Measurements from ENCODE around the gene LZTFL1.
"Not testable (repeated sequence)": the region's sequence is repeated elsewhere in the genome, so short reads cannot be mapped to it uniquely, and the experiment has no call there.

LZTFL1 gene

DNA sequence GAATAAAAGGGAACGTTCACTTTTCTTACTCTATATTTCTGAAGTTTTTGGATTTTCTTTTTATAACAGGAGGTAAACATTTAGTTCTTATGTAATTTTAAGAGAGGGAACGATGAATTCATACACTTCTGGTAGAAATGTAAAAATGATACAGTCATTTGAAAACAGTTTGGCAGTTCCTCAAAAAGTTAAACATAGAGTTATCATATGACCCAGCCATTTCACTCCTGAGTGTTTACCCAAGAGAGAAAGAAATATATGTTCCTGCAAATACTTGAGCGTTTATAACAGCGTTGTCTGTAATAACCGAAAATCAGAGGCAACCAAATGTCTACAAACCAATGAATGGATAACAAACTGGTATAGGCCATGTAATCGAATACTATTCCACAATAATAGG, 23.6 kb upstream of the LZTFL1 start:
- DNase-seq (ENCODE audit: low read depth in 1 of 2, low spot score in 1 of 2), result no peak

DNA sequence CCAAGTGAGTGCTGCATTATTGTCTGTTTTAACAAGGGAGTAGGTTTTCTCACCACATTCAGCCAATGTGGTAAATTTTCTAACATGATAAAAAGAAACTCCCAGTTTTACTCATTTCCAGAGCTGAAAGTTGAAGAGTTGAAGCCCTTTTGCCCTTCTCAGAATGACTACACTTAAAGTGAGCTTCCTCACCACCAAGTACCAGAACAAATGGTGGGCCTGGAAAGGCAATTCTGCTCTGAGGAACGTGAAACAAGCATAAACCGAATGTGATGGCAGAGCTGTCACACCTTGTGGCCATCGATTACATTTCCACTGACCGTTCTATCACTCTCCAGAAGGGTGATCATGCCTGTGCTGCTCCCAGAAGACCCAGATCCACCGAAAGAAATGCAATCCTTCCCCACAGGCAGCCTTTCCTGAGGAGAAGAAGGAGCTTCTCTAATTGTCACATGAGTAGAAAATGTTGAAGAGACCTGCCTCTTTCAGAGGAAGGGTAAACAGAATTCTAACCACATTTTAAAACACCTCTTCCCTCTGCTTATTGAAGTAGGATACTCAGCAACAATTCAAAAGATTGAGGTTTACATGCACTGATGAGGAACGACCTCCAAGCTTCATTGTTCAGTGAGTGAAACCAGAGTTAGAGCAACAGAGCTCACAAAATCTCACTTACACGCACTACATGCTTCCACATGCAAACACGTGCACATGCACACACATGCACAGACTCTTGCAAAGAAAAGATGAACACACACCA, 23.0 kb upstream of the LZTFL1 start:
- no peak for DNase-seq (ENCODE audit: low read depth in 1 of 2, low spot score in 1 of 2)

DNA sequence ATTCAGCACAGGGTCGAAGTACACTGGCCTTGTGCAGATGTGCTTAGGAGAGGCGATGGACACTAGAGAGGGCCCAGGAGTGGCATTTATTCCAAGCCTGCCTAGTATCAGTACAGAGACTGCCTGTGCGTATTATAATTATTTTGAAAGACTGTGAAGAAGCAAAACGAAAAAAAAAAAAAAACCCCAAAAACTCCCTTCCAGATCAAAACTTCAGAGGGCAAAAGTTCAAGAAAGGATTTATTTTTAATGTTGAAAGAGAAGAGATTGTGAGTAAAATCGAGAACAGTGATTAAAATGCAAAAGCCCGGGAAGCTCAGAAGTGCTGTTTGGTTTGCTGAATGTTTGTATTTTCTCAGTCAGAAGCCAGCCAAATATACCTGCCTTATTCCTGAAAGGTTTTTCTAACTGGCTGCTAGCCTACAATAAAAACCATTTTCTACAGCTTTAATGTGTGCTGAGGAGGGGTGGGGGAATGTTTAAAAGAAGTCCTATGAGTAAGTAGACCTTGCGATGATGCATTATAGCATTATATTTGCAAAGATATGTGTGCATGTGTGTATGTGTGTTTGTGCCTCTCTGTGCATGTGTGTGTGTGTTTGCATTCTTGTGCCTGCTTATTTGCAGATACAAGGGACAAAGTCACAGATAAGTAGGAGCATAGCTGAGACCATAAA, 19.3 kb upstream of the LZTFL1 start:
- DNase-seq (ENCODE audit: low read depth in 1 of 2, low spot score in 1 of 2), result no peak

DNA sequence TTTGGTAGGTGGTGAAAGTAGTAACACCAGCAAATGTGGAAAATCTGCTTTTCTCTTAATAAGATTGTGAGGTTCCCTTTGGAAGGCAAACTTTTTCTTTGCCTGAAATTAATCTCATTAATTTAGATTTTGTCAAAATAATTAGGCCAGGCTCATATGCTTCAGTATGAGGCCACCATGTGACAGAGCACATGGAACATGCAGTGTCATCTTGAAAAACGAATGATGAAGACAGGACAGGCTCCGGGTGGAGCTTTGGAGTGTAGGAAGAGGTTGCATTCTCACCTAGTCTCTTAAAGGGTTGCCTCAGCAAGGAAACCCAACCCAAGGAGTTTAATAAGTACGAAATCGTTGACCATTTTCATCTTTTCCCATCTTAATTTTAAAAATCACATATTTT, 18.6 kb upstream of the LZTFL1 start:
- DNase-seq (ENCODE audit: low read depth in 1 of 2, low spot score in 1 of 2), result no peak

DNA sequence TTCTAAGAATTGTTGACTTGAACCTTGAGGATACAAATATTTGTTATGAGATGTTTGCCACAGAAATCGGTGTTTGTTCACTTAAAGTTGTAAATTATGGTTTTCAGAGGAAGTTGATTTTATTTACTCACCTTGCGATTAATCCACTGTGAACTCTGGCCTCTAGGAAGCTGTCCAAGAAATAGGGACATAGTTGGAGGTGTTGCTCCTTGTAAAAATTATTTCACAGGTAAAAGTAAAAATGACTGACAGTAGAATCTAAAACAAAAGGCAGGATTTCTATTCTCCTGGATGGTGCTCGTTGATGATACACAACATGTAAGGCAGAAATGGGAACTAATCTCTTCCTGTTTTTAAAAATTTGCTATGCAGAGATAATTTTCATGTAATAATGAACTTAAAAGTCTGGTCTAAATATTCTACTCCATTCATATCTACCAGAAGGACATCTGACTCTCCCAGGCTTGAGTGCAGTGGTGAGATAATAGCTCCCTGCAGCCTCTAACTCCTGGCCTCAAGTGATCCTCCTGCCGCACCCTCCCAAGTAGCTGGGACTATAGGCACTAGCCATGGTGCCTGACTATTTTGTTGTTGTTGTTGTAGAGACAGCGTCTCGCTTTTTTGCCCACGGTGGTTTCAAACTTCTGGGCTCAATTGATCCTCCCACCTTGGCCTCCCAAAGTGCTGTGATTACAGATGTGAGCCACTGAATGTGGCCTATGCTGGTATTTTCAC, 17.1 kb upstream of the LZTFL1 start:
- no peak for DNase-seq (ENCODE audit: low read depth in 1 of 2, low spot score in 1 of 2)

DNA sequence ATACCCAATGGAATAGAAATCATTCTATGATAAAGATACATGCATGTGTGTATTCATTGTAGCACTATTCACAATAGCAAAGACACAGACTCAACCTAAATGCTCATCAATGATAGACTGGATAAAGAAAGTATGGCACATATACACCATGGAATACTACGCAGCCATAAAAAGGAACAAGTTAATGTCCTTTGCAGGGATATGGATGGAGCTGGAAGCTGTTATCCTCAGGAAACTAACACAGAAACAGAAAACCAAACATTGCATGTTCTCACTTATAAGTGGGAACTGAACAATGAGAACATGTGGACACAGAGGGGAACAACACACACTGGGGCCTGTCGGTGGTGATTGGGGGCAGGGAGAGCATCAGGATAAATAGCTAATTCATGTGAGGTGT, 15.1 kb upstream of the LZTFL1 start:
- not testable (repeated sequence) for DNase-seq (ENCODE audit: low read depth in 1 of 2, low spot score in 1 of 2)

DNA sequence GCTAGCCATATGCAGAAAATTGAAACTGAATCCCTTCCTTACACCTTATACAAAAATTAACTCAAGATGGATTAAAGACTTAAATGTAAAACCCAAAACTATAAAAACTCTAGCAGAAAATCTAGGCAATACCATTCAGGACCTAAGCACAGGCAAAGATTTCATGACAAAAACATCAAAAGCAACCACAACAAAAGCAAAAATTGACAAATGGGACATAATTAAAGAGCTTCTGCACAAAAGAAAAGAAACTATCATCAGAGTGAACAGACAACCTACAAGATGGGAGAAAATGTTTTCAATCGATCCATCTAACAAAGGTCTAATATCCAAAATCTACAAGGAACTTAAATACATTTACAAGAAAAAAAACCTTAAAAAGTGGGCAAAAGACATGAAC, 14.4 kb upstream of the LZTFL1 start:
- DNase-seq (ENCODE audit: low read depth in 1 of 2, low spot score in 1 of 2), result not testable (repeated sequence)

DNA sequence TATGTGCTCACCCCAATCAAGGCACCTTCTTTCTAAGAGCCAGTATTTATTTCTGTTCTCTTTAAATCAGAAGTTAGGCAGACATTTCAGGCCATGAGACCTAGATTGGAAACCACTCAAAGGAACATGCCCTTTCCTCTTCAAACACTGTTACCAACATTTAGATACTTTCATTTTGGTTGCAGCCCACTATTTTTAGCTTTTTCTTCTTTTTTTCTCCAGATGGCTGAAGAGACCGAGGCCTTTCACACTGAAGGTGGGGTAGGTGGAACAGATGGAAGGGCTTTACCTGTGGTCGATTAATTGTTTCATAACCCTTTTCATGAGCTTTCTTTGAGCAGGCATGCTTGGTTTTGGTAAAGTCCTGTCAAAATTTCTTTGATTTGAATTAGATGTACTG, 10.9 kb upstream of the LZTFL1 start:
- DNase-seq (ENCODE audit: low read depth in 1 of 2, low spot score in 1 of 2), result no peak

DNA sequence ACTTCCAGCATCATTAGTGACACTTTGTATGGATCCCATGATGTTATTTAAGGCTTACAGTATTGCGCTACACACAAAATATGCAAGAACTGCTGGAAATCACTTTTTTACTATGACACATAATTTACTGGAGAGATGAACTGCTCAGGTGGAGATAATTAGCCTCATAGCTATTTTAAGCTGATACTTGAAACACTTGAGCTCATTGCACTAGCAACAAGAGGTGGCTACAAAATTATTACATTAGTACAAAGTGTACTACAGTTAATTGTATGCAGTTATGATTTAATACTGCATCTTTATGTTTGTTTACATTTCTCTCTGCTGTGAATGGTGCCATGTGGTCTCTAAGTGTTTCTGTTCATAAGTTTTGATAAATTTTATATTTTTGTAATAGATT, 6.5 kb upstream of the LZTFL1 start:
- no peak for DNase-seq (ENCODE audit: low read depth in 1 of 2, low spot score in 1 of 2)

DNA sequence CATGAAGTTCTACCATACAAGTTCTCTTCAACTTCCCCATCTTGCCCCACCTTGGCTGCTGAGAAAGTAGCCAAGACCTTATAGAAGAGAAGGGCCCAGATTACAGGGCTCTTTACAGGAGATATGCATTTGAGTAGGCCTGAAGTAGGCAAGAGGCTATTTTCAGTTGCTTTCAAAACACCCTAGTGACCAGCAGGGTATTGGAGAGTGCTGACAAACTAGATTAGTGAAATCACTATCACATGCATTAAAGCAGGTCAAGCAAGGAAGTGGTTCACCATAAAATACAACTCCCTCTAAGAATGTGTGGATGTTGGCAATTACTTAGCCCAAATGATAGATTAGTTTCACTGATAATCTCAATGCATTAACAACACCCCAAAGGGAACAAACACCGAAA, 2.7 kb upstream of the LZTFL1 start:
- DNase-seq (ENCODE audit: low read depth in 1 of 2, low spot score in 1 of 2), result no peak

DNA sequence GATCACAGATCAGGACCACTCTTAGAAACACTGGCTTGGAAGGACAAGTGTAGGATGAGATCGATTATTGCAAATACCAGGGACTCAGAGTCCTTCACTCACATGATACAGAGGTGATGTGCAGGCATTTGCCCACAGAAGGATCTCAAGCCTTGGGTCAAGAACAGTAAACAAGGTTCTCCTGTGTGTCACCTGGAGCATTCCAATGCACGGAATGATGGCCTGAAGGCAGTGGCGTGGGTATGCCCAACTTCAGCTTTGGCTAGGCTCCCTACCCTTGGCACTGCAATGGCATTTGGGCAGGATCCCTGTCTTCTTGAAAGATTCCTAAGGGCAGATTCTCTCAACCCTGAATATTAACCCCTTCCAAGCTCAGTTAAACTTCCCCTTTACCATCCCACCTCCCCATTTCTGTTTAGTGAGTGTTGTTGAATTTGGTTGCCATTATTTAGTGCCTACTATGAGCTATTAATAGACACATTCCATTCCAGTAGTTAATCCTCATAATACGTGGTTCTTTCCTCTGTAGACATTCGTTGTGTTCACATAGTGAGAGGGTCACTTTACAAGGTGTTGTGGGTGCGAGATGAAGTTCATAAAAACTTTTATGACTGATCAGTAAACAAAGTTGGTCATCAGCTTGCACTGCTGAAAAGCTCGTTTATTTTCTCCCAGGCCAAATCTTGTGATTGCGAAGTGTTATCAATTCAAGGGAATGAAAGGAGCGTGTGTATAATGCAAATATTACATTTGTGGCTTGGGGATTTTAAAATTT, 1.1 kb upstream of the LZTFL1 start:
- DNase-seq (ENCODE audit: low read depth in 1 of 2, low spot score in 1 of 2), result no peak

DNA sequence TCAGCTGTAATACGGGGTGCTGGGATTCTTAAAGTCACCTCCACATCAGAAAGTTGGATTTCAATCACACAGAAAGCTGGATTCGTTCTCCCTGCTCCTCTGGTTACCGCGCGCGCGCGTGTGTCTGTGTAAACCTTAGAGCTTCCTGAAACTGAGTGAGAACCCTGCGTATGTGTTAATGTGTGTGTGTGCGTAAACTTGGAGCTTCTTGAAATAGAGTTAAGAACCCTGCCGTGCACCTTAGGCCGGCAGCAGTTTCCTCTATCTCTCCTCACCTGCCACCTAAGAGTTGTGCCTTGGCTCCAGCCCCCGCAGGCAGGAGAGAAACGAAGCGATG, 531 bp downstream of the LZTFL1 start:
- DNase-seq (ENCODE audit: low read depth in 1 of 2, low spot score in 1 of 2), result no peak

DNA sequence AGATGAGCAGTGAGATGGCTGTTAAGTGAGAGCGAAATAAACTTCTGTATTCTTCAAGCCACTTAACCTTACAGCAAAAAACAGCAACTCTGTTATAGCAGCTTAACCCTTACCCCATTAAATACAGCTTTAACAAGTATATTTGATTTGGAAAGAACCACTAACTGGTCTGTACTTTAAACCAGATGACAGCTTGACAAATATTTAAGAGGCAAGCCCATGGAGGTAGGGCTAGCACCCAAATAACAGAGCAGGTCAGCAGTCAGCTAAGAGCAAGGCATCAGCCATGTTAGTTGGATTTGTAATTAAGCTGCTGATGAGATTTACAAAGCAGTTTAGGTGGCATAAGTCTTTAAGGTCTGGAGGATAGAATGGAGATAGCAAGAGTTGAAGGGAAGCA, 3.5 kb downstream of the LZTFL1 start:
- DNase-seq (ENCODE audit: low read depth in 1 of 2, low spot score in 1 of 2), result no peak

DNA sequence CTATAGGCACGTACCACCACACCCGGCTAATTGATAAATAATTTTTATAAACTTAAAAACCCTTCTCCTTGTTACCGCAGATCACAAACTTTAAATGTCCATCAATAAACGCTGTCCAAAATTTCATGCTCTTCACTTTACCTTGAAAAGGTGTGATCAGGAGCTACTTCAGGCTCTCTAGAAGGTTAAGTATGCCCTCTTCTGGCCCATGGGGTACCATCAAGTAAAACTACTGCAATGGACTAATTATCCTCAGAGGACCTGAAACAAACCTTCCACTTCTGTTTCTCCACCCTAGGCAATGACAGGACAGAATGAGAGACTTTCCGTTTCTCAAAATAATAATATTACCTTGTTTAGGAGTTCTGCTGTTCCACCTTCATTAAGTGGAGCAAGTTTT, 9.2 kb downstream of the LZTFL1 start:
- DNase-seq (ENCODE audit: low read depth in 1 of 2, low spot score in 1 of 2), result no peak

DNA sequence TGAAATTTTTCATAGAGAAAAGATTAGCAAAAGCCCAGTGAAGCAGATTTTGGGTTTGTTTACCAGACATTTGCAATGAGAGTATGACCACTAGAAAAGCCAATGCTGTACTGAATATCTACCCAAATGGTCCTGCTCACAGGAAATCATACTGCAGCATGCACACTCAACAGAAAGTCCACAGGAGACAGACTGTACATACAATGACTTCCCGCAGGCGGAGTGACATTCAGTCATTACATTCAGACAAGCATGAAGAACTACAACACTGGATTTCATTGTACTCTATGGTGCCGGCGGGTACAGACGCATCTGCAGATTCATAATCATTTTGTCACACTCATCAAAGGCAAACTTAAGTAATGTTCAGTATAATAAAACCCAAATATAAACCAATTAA, 11.8 kb downstream of the LZTFL1 start:
- no peak for DNase-seq (ENCODE audit: low read depth in 1 of 2, low spot score in 1 of 2)

DNA sequence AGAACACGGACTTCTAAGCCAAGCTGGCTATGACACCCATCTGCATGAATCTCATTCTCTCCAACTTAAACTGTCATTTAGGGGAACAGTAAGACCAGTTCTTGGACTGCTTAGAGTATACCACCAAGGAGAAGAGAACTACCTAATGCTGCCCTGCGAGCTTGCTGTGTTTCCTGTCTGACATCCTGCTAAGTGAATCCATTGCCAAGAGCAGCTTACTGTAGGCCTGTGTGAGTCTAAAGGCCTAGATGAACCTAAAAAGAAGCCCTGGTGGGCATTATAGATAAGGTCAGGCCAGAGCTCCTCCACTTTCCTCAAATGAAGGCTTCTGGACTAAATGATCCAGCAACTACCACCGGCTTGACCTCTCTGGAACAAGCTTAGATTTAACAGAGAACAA, 15.0 kb downstream of the LZTFL1 start:
- DNase-seq (ENCODE audit: low read depth in 1 of 2, low spot score in 1 of 2), result no peak

DNA sequence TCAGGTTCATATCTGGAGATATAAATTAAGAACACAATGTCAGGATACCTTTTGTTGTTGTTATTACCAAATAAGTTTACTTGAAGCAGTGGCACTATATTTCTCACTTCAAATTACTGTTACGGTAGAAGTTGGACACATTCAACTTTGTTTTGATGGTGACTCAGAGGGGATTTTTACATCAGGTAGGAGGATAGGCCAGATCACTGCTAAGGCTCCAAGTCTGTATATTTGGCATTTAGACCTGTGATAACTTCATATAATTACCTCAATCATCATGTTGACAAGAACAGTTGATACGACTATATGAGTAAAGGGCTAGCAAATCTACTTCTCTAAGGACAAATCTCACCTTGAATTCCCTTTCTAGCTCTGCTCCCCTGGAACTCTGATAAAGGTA, 15.6 kb downstream of the LZTFL1 start:
- DNase-seq (ENCODE audit: low read depth in 1 of 2, low spot score in 1 of 2), result no peak

DNA sequence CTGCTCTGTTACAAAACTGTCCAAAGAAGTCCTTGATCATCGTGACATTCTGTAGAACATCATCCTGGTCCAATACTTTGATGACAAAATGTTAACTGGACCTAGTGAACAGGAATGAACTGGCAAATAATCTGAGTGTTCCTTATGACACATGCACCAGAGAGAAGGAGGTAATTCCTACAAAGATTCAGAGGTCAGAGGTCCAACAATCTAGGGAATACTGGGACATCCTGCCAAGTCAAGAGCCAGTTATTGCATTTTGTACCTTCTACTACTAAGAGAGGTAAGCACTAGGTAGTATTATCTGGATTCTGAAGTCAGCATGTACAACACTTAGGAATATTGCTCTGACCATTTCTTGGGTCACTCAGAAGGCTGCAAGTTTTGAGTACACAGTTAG, 20.8 kb downstream of the LZTFL1 start:
- DNase-seq (ENCODE audit: low read depth in 1 of 2, low spot score in 1 of 2), result no peak

DNA sequence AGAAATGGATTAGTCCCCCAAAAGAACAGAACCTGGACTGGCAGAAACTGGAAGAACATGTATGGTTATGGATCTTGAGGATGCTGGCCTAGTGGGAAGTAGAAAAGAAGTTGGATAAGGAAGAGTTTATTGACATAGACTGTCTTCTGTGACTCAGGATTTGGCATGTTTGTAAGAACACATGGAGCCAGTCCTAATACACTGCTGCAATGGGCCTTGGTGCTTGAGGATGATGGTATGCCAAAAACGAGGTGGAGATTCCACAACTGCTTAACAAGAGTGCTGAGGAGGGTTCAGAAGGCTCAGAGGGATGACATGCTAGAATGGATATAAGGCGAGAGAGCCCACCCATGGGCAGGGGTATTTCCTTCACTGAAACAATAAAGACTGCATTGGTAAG, 22.4 kb downstream of the LZTFL1 start:
- DNase-seq (ENCODE audit: low read depth in 1 of 2, low spot score in 1 of 2), result no peak

DNA sequence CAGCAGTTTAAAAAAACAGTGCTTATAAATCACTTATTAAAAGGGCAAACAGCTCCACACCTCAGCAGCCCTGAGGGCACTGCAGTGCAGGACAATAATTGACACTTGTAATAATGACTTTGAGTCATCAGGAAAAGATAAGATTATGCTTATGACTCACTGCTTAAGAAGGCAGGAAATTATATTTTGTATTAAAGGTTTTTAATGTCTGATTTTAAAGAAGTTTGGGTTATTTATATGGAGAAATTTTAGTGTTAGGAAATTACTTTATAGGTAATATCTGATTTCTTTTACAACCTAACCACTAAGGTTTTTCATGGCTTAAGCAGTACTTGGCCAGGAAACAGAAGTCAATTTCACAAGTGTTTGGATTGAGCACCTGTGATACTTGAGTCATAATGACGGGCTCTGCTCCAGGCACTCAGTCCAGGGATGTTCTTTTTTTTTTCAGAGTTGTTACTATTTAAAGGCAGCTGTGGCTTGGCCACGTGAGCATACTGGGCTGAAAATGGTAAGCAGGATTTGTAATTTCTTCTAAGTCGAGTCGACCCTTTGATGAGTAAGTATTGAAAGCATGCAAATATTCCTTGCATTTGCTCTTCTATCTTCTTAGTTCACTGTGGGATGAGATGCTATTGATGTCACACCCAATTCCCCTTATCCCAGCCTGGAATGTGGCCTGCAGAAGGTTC, 23.9 kb downstream of the LZTFL1 start:
- DNase-seq (ENCODE audit: low read depth in 1 of 2, low spot score in 1 of 2), result no peak

DNA sequence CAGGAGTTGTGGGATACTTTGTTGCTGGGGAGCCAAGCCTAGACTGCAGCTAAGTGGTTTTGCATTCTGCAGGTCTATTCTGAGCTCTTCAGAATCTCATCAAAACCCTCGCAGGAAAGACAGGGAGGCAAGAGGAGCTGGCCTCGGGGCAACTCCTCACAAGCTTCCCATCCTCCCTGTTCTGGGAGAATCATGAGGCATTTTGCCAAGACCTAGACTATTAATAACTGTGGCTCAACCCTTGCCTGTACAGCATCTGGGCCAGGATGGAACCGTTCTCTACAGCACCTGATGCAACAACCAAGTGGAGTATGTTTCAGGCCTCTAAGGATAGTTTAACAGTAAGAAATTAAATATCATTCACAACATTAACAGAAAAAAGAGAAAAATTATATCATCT, 25.4 kb downstream of the LZTFL1 start:
- no peak for DNase-seq (ENCODE audit: low read depth in 1 of 2, low spot score in 1 of 2)
